Motor neuron (in vitro differentiated cells): ENCODE measurements around the gene FILIP1L. TPM values are rescaled to one million over a fixed set of nuclear protein-coding genes. Genes with fewer than 3 reads are reported as not detected.

Source experiments
- ATAC-seq, 8 experiments: fragments of 200-7000 bp; cut with Tn5 transposase; replicated peaks in 6 of 8; 2 replicates each; pipeline ENCODE4 v1.8.0; 2021; ENCODE audit warnings: mild to moderate bottlenecking in 8 of 8, moderate library complexity in 8 of 8
- H3K27ac ChIP-seq, 2 donors: fragments of 250-450 bp; sonication (Bioruptor Pico); 2 replicates each; pipeline ENCODE4 v1.9.0; 2021; ENCODE audit warnings: antibody characterized with exemption in 2 of 2, mild to moderate bottlenecking in 2 of 2, moderate library complexity in 1 of 2
- H3K4me1 ChIP-seq, 2 donors: fragments of 250-450 bp; sonication (Bioruptor Pico); replicated peaks in 1 of 2; 2 replicates each; pipeline ENCODE4 v1.6.1; 2021; ENCODE audit warnings: antibody characterized with exemption in 2 of 2, mild to moderate bottlenecking in 2 of 2, moderate library complexity in 1 of 2
- H3K4me3 ChIP-seq, 5 donors: fragments of 250-450 bp; sonication (Bioruptor Pico); 2 replicates each; pipeline ENCODE4 v1.9.0; 2021; ENCODE audit warnings: antibody characterized with exemption in 5 of 5, mild to moderate bottlenecking in 5 of 5, moderate library complexity in 4 of 5
- WGBS, 10 experiments: fragments of 450-650 bp; shearing (Covaris generic); methylation state at CpG; one replicate each; pipeline ENCODE4 v1.0.0; 2022; 5-methylcytosine and 5-hydroxymethylcytosine counted together
- in situ Hi-C, 9 experiments: fragments of 400-800 bp; cut with MboI; loops; one replicate each; pipeline ENCODE4 v1.15.0; 2021; ENCODE audit warnings: low sequenced_read_pairs in 9 of 9, low pct_unique_long_range_greater_than_20kb in 2 of 9; ENCODE audit not compliant: unreplicated experiment in 9 of 9
- total RNA-seq, 8 experiments: library from RNA; unstranded; fragments of 300-600 nt; gene quantifications; 2 replicates each; pipeline versions ENCODE4 v1.2.3 to v1.2.4, GENCODE V29; 2022

The FILIP1L gene
- total RNA-seq, 8 experiments from 2014 or later, result 2.2 to 31.1 (median 6.3) TPM

GRCh38 chr3:100144255-100144866, 30.1 kb upstream of the FILIP1L start:
- no peak overlapping the region for H3K27ac ChIP-seq
- WGBS, 10 experiments, result 0 to 100% (median 86%) methylated on average over 1 of the region's 1 CpG; no CpG with 5 or more reads in 3 of the 10 experiments
- H3K4me1 ChIP-seq, result no peaks in the 10 kb centered on the region
- in situ Hi-C loops, result no loop called here
- no peak overlapping the region for H3K4me3 ChIP-seq
- ATAC-seq, result no peak

- in situ Hi-C loops, result no loop called here
- Histone ChIP-seq H3K4me1 (no peaks in the 10 kb centered on the region), H3K27ac (no peak overlapping the region), H3K4me3 (no peak overlapping the region)
- no peak for ATAC-seq
- 14 to 100% (median 33%) methylated on average over 1 of the region's 1 CpG; no CpG with 5 or more reads in 3 of the 10 experiments for WGBS, 10 experiments
Observed at GRCh38 chr3:100141586-100141985, 27.3 kb upstream of the FILIP1L start.

- 80 to 100% (median 100%) methylated on average over 1 of the region's 1 CpG; no CpG with 5 or more reads in 1 of the 10 experiments for WGBS, 10 experiments
- H3K4me3 ChIP-seq, result no peak overlapping the region
- in situ Hi-C loops, result no loop called here
- no peak for ATAC-seq
- H3K4me1 ChIP-seq, result no peaks in the 10 kb centered on the region
- H3K27ac ChIP-seq, result no peak overlapping the region
Observed at GRCh38 chr3:100140976-100141375, 26.7 kb upstream of the FILIP1L start.

- H3K4me1 ChIP-seq, result no peaks in the 10 kb centered on the region
- H3K4me3 ChIP-seq, result no peak overlapping the region
- ATAC-seq, result no peak
- no peak overlapping the region for H3K27ac ChIP-seq
- WGBS, 10 experiments, result 100% methylated on average over 1 of the region's 1 CpG; no CpG with 5 or more reads in 6 of the 10 experiments
- in situ Hi-C loops, result no loop called here
Observed at GRCh38 chr3:100136921-100137320, 22.6 kb upstream of the FILIP1L start.

GRCh38 chr3:100131241-100131640, 16.9 kb upstream of the FILIP1L start:
- ATAC-seq, result no peak
- Histone ChIP-seq H3K4me3 (no peak overlapping the region), H3K4me1 (no peaks in the 10 kb centered on the region), H3K27ac (no peak overlapping the region)
- WGBS, 10 experiments, result 79 to 100% (median 96%) methylated on average over 1 to 6 of the region's 6 CpGs; no CpG with 5 or more reads in 1 of the 10 experiments
- in situ Hi-C loops, result no loop called here

- Histone ChIP-seq H3K4me1 (peaks cover 3 to 5% of the 10 kb centered on the region in 2 donors), H3K4me3 (no peak overlapping the region), H3K27ac (no peak overlapping the region)
- no peak for ATAC-seq
- WGBS, 10 experiments, result 80 to 100% (median 100%) methylated on average over 1 of the region's 1 CpG; no CpG with 5 or more reads in 5 of the 10 experiments
- in situ Hi-C loops, result no loop called here
Observed at GRCh38 chr3:100129941-100130340, 15.6 kb upstream of the FILIP1L start.

GRCh38 chr3:100128565-100128964, 14.3 kb upstream of the FILIP1L start:
- ATAC-seq, result no peak
- in situ Hi-C loops, result no loop called here
- H3K27ac ChIP-seq, result no peak overlapping the region
- peaks cover 10 to 12% of the 10 kb centered on the region in 2 donors for H3K4me1 ChIP-seq
- H3K4me3 ChIP-seq, result no peak overlapping the region
- WGBS, 10 experiments, result 73 to 100% (median 94%) methylated on average over 1 to 5 of the region's 5 CpGs; no CpG with 5 or more reads in 1 of the 10 experiments

- Histone ChIP-seq H3K4me1 (peaks cover 12 to 13% of the 10 kb centered on the region in 2 donors), H3K4me3 (no peak overlapping the region), H3K27ac (no peak overlapping the region)
- in situ Hi-C loops, result no loop called here
- WGBS, 10 experiments, result 0 to 100% (median 90%) methylated on average over 1 to 2 of the region's 2 CpGs; no CpG with 5 or more reads in 3 of the 10 experiments
- no peak for ATAC-seq
Observed at GRCh38 chr3:100127792-100128191, 13.5 kb upstream of the FILIP1L start.

GRCh38 chr3:100125161-100125938, 11.0 kb upstream of the FILIP1L start:
- Histone ChIP-seq H3K4me3 (no peak overlapping the region), H3K4me1 (peaks cover 12 to 13% of the 10 kb centered on the region in 2 donors), H3K27ac (peak overlapping the region in 1 of 2 donors; percentile 12)
- peak in 5 of 8 experiments; percentile 24 to 62 (median 30) for ATAC-seq
- WGBS, 10 experiments, result 52 to 96% (median 79%) methylated on average over 2 to 5 of the region's 5 CpGs; no CpG with 5 or more reads in 2 of the 10 experiments
- in situ Hi-C loops, result no loop called here

GRCh38 chr3:100124201-100124761, 10.0 kb upstream of the FILIP1L start:
- WGBS, 10 experiments, result 60 to 100% (median 100%) methylated on average over 1 to 3 of the region's 5 CpGs; no CpG with 5 or more reads in 1 of the 10 experiments
- Histone ChIP-seq H3K4me3 (no peak overlapping the region), H3K27ac (peak overlapping the region in 1 of 2 donors; percentile 12), H3K4me1 (peaks cover 12 to 15% of the 10 kb centered on the region in 2 donors)
- peak in 4 of 8 experiments; percentile 12 to 41 (median 14) for ATAC-seq
- in situ Hi-C loops, result no loop called here

GRCh38 chr3:100123112-100123511, 8.8 kb upstream of the FILIP1L start:
- no peak overlapping the region for H3K4me3 ChIP-seq
- H3K4me1 ChIP-seq, result peaks cover 12 to 15% of the 10 kb centered on the region in 2 donors
- in situ Hi-C loops, result no loop called here
- no peak overlapping the region for H3K27ac ChIP-seq
- 62 to 100% (median 87%) methylated on average over 1 to 4 of the region's 4 CpGs; no CpG with 5 or more reads in 1 of the 10 experiments for WGBS, 10 experiments
- ATAC-seq, result no peak

GRCh38 chr3:100122321-100122720, 8.0 kb upstream of the FILIP1L start:
- no peak for ATAC-seq
- H3K27ac ChIP-seq, result no peak overlapping the region
- in situ Hi-C loops, result no loop called here
- peaks cover 12 to 15% of the 10 kb centered on the region in 2 donors for H3K4me1 ChIP-seq
- 38 to 95% (median 81%) methylated on average over 1 to 2 of the region's 2 CpGs; no CpG with 5 or more reads in 3 of the 10 experiments for WGBS, 10 experiments
- H3K4me3 ChIP-seq, result no peak overlapping the region

GRCh38 chr3:100120693-100121092, 6.4 kb upstream of the FILIP1L start:
- WGBS, 10 experiments, result 90 to 100% (median 100%) methylated on average over 1 to 3 of the region's 5 CpGs; no CpG with 5 or more reads in 4 of the 10 experiments
- Histone ChIP-seq H3K27ac (no peak overlapping the region), H3K4me3 (no peak overlapping the region), H3K4me1 (peaks cover 12 to 15% of the 10 kb centered on the region in 2 donors)
- ATAC-seq, result no peak
- in situ Hi-C loops, result no loop called here
